ENCODE data around the gene MAPK9.

Gene MAPK9

GRCh38 chr5:180291943-180292831, at the start of gene MAPK9:
Gene MAPK9, minus strand, starts transcription at chr5:180292083. Its CDS starts 11,522 bp downstream, at chr5:180280561.
- peaks cover 42% of the 10 kb centered on the region for H4K20me1 ChIP-seq (ENCODE audit: insufficient read depth, low read length)
- H3K79me2 ChIP-seq (ENCODE audit: insufficient read depth, low read length): peaks cover 54% of the 10 kb centered on the region
- H3K4me3 ChIP-seq (ENCODE audit: low read depth in 1 of 2, low read length in 2 of 2): peak within 1 kb of the TSS; percentile 90 to 96
- peaks cover 39% of the 10 kb centered on the region for H3K4me1 ChIP-seq (ENCODE audit: insufficient read depth, low read length)
- H3K9me3 ChIP-seq (ENCODE audit: insufficient read depth, low read length, severe bottlenecking): no peaks in the 10 kb centered on the region
- peak within 1 kb of the TSS; percentile 94 for H3K9ac ChIP-seq (ENCODE audit: low read depth, low read length)
- TF ChIP-seq EZH2 (IDR thresholded peaks at IDR 0.05; ENCODE audit: borderline replicate concordance, low read depth, low read length, severe bottlenecking): no peak
- no peak for TF ChIP-seq CTCF (IDR thresholded peaks at IDR 0.05; ENCODE audit: borderline replicate concordance, extremely low read depth, low read length, poor library complexity, severe bottlenecking)
- H3K27me3 ChIP-seq (ENCODE audit: insufficient read depth, low read length, poor library complexity): no peaks in the 10 kb centered on the region
- DNase-seq (peak; percentile 83), ATAC-seq (ENCODE audit: insufficient read depth, low read depth) (peak; percentile 85)
- H3K4me2 ChIP-seq (ENCODE audit: insufficient read depth, low read length): peak within 1 kb of the TSS; percentile 89
- peak within 1 kb of the TSS; percentile 94 for H2AFZ ChIP-seq (ENCODE audit: low read depth, low read length)
- peak within 1 kb of the TSS; percentile 78 for H3K27ac ChIP-seq (ENCODE audit: low read length)
- peaks cover 10% of the 10 kb centered on the region for H3K36me3 ChIP-seq (ENCODE audit: insufficient read depth, low read length)

GRCh38 chr5:180341595-180341994, 49.7 kb upstream of the MAPK9 start:
- DNase-seq: no peak
- H3K36me3 ChIP-seq (ENCODE audit: insufficient read depth, low read length): no peaks in the 10 kb centered on the region

GRCh38 chr5:180340856-180341255, 49.0 kb upstream of the MAPK9 start:
- no peak for ATAC-seq (ENCODE audit: insufficient read depth, low read depth)
- no peak overlapping the region for H3K9ac ChIP-seq (ENCODE audit: low read depth, low read length)
- no peak for DNase-seq
- no peak overlapping the region for H2AFZ ChIP-seq (ENCODE audit: low read depth, low read length)
- H3K27ac ChIP-seq (ENCODE audit: low read length): no peak overlapping the region
- no peak overlapping the region for H3K4me3 ChIP-seq (ENCODE audit: low read depth in 1 of 2, low read length in 2 of 2)
- H3K9me3 ChIP-seq (ENCODE audit: insufficient read depth, low read length, severe bottlenecking): no peaks in the 10 kb centered on the region
- no peak overlapping the region for H3K4me2 ChIP-seq (ENCODE audit: insufficient read depth, low read length)
- no peaks in the 10 kb centered on the region for H3K36me3 ChIP-seq (ENCODE audit: insufficient read depth, low read length)
- no peaks in the 10 kb centered on the region for H3K79me2 ChIP-seq (ENCODE audit: insufficient read depth, low read length)
- H3K27me3 ChIP-seq (ENCODE audit: insufficient read depth, low read length, poor library complexity): peaks cover 6% of the 10 kb centered on the region
- no peaks in the 10 kb centered on the region for H4K20me1 ChIP-seq (ENCODE audit: insufficient read depth, low read length)
- TF ChIP-seq EZH2 (IDR thresholded peaks at IDR 0.05; ENCODE audit: borderline replicate concordance, low read depth, low read length, severe bottlenecking) (no peak), CTCF (IDR thresholded peaks at IDR 0.05; ENCODE audit: borderline replicate concordance, extremely low read depth, low read length, poor library complexity, severe bottlenecking) (no peak)
- H3K4me1 ChIP-seq (ENCODE audit: insufficient read depth, low read length): no peaks in the 10 kb centered on the region

More at GRCh38 chr5:180341595-180341994, 49.7 kb upstream of the MAPK9 start:
- Histone ChIP-seq H3K79me2 (ENCODE audit: insufficient read depth, low read length) (no peaks in the 10 kb centered on the region), H3K27me3 (ENCODE audit: insufficient read depth, low read length, poor library complexity) (peaks cover 6% of the 10 kb centered on the region), H3K4me2 (ENCODE audit: insufficient read depth, low read length) (no peak overlapping the region), H4K20me1 (ENCODE audit: insufficient read depth, low read length) (no peaks in the 10 kb centered on the region), H3K27ac (ENCODE audit: low read length) (no peak overlapping the region), H3K9ac (ENCODE audit: low read depth, low read length) (no peak overlapping the region), H3K4me3 (ENCODE audit: low read depth in 1 of 2, low read length in 2 of 2) (no peak overlapping the region), H2AFZ (ENCODE audit: low read depth, low read length) (no peak overlapping the region), H3K4me1 (ENCODE audit: insufficient read depth, low read length) (no peaks in the 10 kb centered on the region), H3K9me3 (ENCODE audit: insufficient read depth, low read length, severe bottlenecking) (no peaks in the 10 kb centered on the region)
- ATAC-seq (ENCODE audit: insufficient read depth, low read depth): no peak
- no peak for TF ChIP-seq EZH2 (IDR thresholded peaks at IDR 0.05; ENCODE audit: borderline replicate concordance, low read depth, low read length, severe bottlenecking)

- Histone ChIP-seq H3K27ac (ENCODE audit: low read length) (no peak overlapping the region), H3K4me3 (ENCODE audit: low read depth in 1 of 2, low read length in 2 of 2) (no peak overlapping the region), H3K79me2 (ENCODE audit: insufficient read depth, low read length) (no peaks in the 10 kb centered on the region), H3K27me3 (ENCODE audit: insufficient read depth, low read length, poor library complexity) (peaks cover 3% of the 10 kb centered on the region), H3K4me2 (ENCODE audit: insufficient read depth, low read length) (no peak overlapping the region), H3K4me1 (ENCODE audit: insufficient read depth, low read length) (no peaks in the 10 kb centered on the region), H2AFZ (ENCODE audit: low read depth, low read length) (no peak overlapping the region), H3K36me3 (ENCODE audit: insufficient read depth, low read length) (no peaks in the 10 kb centered on the region), H3K9me3 (ENCODE audit: insufficient read depth, low read length, severe bottlenecking) (no peaks in the 10 kb centered on the region), H4K20me1 (ENCODE audit: insufficient read depth, low read length) (no peaks in the 10 kb centered on the region), H3K9ac (ENCODE audit: low read depth, low read length) (no peak overlapping the region)
- TF ChIP-seq EZH2 (IDR thresholded peaks at IDR 0.05; ENCODE audit: borderline replicate concordance, low read depth, low read length, severe bottlenecking) (no peak), CTCF (IDR thresholded peaks at IDR 0.05; ENCODE audit: borderline replicate concordance, extremely low read depth, low read length, poor library complexity, severe bottlenecking) (no peak)
- DNase-seq (no peak), ATAC-seq (ENCODE audit: insufficient read depth, low read depth) (no peak)
These were observed 47.8 kb upstream of the MAPK9 start for GRCh38 chr5:180339583-180340183.
